NB4 (cell line): ENCODE data around the gene RBBP8.

ENCODE experiments used
- CTCF ChIP-seq: IDR thresholded peaks from one replicate; pipeline ENCODE4 v1.5.1; 2012; ENCODE audit warnings: low read depth, low read length
- MYC ChIP-seq: IDR thresholded peaks from 2 replicates; pipeline ENCODE4 v1.6.1; 2011; ENCODE audit warnings: low read depth, low read length
- POLR2A ChIP-seq: IDR thresholded peaks from 2 replicates; pipeline ENCODE4 v1.6.1; 2011; ENCODE audit warnings: mild to moderate bottlenecking; ENCODE audit not compliant: insufficient read length; ENCODE audit errors: extremely low read depth

DNA sequence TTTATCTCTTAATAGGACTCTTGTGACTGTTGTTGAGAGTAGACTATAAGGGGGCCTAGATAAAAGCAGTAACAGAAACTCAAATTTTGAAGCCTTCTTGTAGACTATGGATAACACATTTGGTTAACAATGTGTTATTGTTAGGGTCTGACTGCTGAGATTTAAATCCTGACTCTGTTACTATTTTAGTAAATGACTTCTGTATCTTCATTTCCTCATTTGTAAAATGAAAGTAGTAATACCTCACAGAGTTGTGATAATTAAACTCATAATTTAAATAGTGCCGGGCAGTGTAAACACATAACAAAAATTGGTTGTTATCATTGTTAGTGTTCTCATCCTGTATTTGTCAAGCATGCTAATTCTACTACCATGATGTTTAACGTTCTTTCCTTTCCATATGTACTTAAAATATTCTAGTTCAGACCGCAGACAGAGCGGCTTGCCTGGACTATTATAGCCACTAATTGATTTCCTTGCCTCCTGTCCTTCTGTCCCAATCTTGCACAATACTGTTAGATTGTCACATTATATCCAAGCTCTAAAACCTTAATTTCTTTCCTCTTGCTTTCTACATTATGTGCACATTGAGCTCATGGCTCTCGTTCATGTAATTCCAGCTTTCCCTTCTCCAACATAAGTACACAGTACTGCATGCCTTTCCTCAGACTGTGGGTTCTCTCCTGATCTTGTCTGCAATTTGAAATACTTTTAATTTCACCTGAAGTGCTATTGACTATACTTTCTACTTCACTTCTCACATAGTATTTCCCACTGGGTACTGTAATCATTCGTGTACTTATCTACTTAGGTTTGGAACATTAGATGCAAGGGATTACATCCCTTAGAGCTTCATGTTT is 48.4 kb downstream of the RBBP8 start:
- no peak for TF ChIP-seq CTCF
- no peak for TF ChIP-seq POLR2A
- TF ChIP-seq MYC, result no peak
